Measurements from ENCODE around the gene TMTC2.

TMTC2 gene

GRCh38 chr12:82919388-82920054 is 232.8 kb downstream of the TMTC2 start:
- in situ Hi-C loops (cut with HindIII; ENCODE audit: low pct_ligation_motif_present, low sequenced_read_pairs): no loop called here
- Histone ChIP-seq H3K4me3 (ENCODE audit: low read depth, low read length) (no peak overlapping the region), H3K27ac (no peak overlapping the region), H3K27me3 (replicated peaks) (no peaks in the 10 kb centered on the region), H3K36me3 (replicated peaks) (no peaks in the 10 kb centered on the region)
- no peak for TF ChIP-seq CTCF (IDR thresholded peaks at IDR 0.05; ENCODE audit: low read depth, low read length, missing control alignments)
- DNase-seq: no peak

- H3K36me3 ChIP-seq (replicated peaks): no peaks in the 10 kb centered on the region
- DNase-seq: no peak
- in situ Hi-C loops (cut with HindIII; ENCODE audit: low pct_ligation_motif_present, low sequenced_read_pairs): no loop called here
- no peak overlapping the region for H3K27ac ChIP-seq
- no peak for TF ChIP-seq CTCF (IDR thresholded peaks at IDR 0.05; ENCODE audit: low read depth, low read length, missing control alignments)
- H3K4me3 ChIP-seq (ENCODE audit: low read depth, low read length): no peak overlapping the region
- no peaks in the 10 kb centered on the region for H3K27me3 ChIP-seq (replicated peaks)
Observed at GRCh38 chr12:82923935-82924334, 237.2 kb downstream of the TMTC2 start.

- Histone ChIP-seq H3K27me3 (replicated peaks) (no peaks in the 10 kb centered on the region), H3K27ac (no peak overlapping the region), H3K36me3 (replicated peaks) (no peaks in the 10 kb centered on the region), H3K4me3 (ENCODE audit: low read depth, low read length) (no peak overlapping the region)
- no peak for DNase-seq
- TF ChIP-seq CTCF (IDR thresholded peaks at IDR 0.05; ENCODE audit: low read depth, low read length, missing control alignments): no peak
- in situ Hi-C loops (cut with HindIII; ENCODE audit: low pct_ligation_motif_present, low sequenced_read_pairs): no loop called here
Observed at GRCh38 chr12:82926630-82927029, 239.9 kb downstream of the TMTC2 start.

GRCh38 chr12:82930301-82930700 is 243.6 kb downstream of the TMTC2 start:
- DNase-seq: no peak
- in situ Hi-C loops (cut with HindIII; ENCODE audit: low pct_ligation_motif_present, low sequenced_read_pairs): no loop called here
- no peaks in the 10 kb centered on the region for H3K36me3 ChIP-seq (replicated peaks)
- no peak overlapping the region for H3K27ac ChIP-seq
- TF ChIP-seq CTCF (IDR thresholded peaks at IDR 0.05; ENCODE audit: low read depth, low read length, missing control alignments): no peak
- no peak overlapping the region for H3K4me3 ChIP-seq (ENCODE audit: low read depth, low read length)
- no peaks in the 10 kb centered on the region for H3K27me3 ChIP-seq (replicated peaks)

- Histone ChIP-seq H3K27ac (no peak overlapping the region), H3K27me3 (replicated peaks) (no peaks in the 10 kb centered on the region)
- in situ Hi-C loops (cut with HindIII; ENCODE audit: low pct_ligation_motif_present, low sequenced_read_pairs): no loop called here
Observed at GRCh38 chr12:82931349-82932116, 244.8 kb downstream of the TMTC2 start.

More at GRCh38 chr12:82931349-82932116, 244.8 kb downstream of the TMTC2 start:
- no peak for TF ChIP-seq CTCF (IDR thresholded peaks at IDR 0.05; ENCODE audit: low read depth, low read length, missing control alignments)
- Histone ChIP-seq H3K4me3 (ENCODE audit: low read depth, low read length) (no peak overlapping the region), H3K36me3 (replicated peaks) (no peaks in the 10 kb centered on the region)
- DNase-seq: no peak
